HUES64 (cell line): ENCODE measurements around the gene CD244.
"Not testable (repeated sequence)": the region's sequence is repeated elsewhere in the genome, so short reads cannot be mapped to it uniquely, and the experiment has no call there.

Experiments used
- H3K27ac ChIP-seq: 2 replicates; pipeline ENCODE4 v1.7.0; 2013; ENCODE audit warnings: low read depth, low read length, inconsistent platforms
- H3K27me3 ChIP-seq: 2 replicates; pipeline ENCODE4 v1.6.1; 2013; ENCODE audit warnings: mild to moderate bottlenecking, low read length; ENCODE audit not compliant: insufficient read depth
- H3K36me3 ChIP-seq: 2 replicates; pipeline ENCODE4 v1.6.1; 2013; ENCODE audit warnings: mild to moderate bottlenecking, low read length; ENCODE audit not compliant: insufficient read depth
- H3K4me1 ChIP-seq: 2 replicates; pipeline ENCODE4 v1.6.1; 2013; ENCODE audit warnings: mild to moderate bottlenecking, low read length, moderate library complexity; ENCODE audit not compliant: insufficient read depth
- H3K4me3 ChIP-seq: 2 replicates; pipeline ENCODE4 v1.5.1; 2013; ENCODE audit warnings: mild to moderate bottlenecking, low read length, moderate library complexity
- H3K9ac ChIP-seq: 2 replicates; pipeline ENCODE4 v1.6.1; 2013; ENCODE audit warnings: mild to moderate bottlenecking, low read depth, low read length
- H3K9me3 ChIP-seq: 2 replicates; pipeline ENCODE4 v1.6.1; 2013; ENCODE audit warnings: low read depth, low read length; ENCODE audit not compliant: insufficient read depth
- WGBS: fragments of 150-250, 120-280 bp; methylation state at CpG from one replicate; pipeline ENCODE4 v1.1.7; 2013; ENCODE audit warnings: missing lambda C conversion rate; 5-methylcytosine and 5-hydroxymethylcytosine counted together

CD244 gene

DNA sequence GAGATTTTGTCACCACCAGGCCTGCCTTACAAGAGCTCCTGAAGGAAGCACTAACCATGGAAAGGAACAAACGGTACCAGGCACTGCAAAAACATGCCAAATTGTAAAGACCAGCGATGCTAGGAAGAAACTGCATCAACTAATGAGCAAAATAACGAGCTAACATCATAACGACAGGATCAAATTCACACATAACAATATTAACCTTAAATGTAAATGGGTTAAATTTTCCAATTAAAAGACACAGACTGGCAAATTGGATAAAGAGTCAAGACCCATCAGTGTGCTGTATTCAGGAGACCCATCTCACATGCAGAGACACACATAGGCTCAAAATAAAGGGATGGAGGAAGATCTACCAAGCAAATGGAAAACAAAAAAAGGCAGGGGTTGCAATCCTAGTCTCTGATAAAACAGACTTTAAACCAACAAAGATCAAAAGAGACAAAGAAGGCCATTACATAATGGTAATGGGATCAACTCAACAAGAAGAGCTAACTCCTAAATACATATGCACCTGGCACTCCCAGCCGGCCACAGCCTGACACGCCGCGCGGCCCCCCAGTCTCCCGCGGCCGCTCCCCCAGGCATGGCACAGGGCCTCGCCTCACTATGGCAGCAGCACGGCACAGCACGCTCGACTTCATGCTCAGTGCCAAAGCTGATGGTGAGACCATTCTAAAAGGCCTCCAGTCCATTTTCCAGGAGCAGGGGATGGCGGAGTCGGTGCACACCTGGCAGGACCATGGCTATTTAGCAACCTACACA is 31.9 kb upstream of the CD244 start:
- H3K9ac ChIP-seq, H3K36me3 ChIP-seq, H3K27me3 ChIP-seq, H3K27ac ChIP-seq, H3K9me3 ChIP-seq, H3K4me3 ChIP-seq, H3K4me1 ChIP-seq: not testable (repeated sequence)
- WGBS: 93% methylated on average over 18 of the region's 18 CpGs

DNA sequence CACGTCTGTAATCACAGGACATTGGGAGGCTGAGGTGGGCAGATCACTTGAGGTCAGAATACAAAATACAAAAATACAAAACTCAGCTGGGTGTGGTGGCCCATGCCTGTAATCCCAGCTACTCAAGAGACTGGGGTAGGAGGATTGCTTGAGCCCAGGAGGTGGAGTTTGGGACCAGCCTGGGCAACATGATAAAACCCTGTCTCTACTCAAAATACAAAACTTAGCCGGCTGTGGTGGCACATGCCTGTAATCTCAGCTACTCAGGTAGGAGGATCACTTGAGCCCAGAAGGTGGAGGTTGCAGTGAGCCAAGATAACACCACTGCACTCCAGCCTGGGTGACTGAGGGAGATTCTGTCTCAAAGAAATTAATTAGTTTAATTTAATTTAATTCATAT is 28.8 kb upstream of the CD244 start:
- Histone ChIP-seq H3K9ac (no peak overlapping the region), H3K36me3 (no peaks in the 10 kb centered on the region), H3K27ac (no peak overlapping the region), H3K9me3 (no peaks in the 10 kb centered on the region), H3K27me3 (no peaks in the 10 kb centered on the region), H3K4me3 (no peak overlapping the region), H3K4me1 (no peaks in the 10 kb centered on the region)
- 85% methylated on average over 2 of the region's 2 CpGs for WGBS

DNA sequence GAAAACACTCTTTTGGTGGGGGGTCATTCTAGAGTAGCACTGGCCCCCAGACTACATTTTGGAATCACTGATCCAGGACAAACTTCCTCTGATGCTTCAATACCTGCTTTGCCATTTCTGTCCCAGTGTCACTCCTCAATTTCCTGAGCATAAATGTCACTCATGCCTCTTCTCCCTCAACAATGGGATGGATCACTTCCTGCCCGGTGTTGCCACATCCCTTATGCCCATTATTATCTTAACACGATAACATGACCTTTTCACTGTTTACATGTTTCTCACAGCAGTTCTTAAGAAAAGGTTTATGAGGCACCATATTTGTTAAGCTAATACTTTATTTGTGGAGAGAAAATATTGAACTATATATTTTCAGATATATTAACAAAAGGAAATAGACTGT is 26.2 kb upstream of the CD244 start:
- H3K4me1 ChIP-seq: no peaks in the 10 kb centered on the region
- no peaks in the 10 kb centered on the region for H3K9me3 ChIP-seq
- H3K27me3 ChIP-seq: no peaks in the 10 kb centered on the region
- H3K36me3 ChIP-seq: no peaks in the 10 kb centered on the region
- no peak overlapping the region for H3K27ac ChIP-seq
- no peak overlapping the region for H3K9ac ChIP-seq
- no peak overlapping the region for H3K4me3 ChIP-seq
- WGBS: 45% methylated on average over 2 of the region's 2 CpGs

DNA sequence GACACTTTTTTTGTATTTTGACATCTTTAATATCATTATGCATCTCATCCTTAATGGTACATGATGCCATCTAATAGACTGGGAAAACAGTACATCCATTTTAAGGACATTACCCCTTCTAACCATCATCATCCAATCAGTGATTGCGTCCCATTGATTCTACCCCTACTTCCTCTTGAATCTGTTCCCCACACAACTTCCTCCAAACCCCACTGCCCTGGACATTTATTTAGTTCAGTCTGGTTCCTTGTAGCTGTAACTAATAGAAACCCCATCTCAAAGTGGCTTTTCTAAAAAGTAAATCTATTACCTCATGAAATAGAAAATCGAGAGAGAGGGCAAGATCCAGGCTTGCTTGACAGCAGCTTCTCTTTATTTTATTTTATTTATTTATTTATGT is 24.4 kb upstream of the CD244 start:
- Histone ChIP-seq H3K9ac (no peak overlapping the region), H3K4me3 (no peak overlapping the region), H3K36me3 (no peaks in the 10 kb centered on the region), H3K4me1 (no peaks in the 10 kb centered on the region), H3K27ac (no peak overlapping the region), H3K9me3 (no peaks in the 10 kb centered on the region), H3K27me3 (no peaks in the 10 kb centered on the region)
- WGBS: 95% methylated on average over 2 of the region's 2 CpGs

DNA sequence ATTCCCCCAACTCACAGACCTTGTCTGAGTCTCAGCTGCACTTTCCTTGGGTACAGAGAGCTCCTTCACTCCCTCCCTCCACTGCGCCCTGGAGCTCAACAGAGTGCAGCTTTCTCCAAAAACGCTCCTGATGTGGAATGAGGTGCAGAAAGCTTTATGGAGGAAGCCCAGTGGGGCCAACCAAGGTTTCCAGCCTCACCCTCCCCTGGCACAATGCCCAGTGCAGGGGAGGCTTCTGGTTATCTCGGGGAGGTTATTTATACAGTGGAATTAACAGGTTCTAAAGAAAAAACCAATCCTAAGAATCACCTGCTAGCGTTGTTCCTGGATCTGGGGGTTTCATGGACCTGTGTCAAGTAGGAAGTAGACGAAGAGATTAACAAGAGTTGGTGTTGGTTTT is 22.4 kb upstream of the CD244 start, which contains the start of gene ITLN1:
TSS of gene ITLN1 (minus strand) at position 139 of the 400 bp plus-strand sequence. CDS start 303 bp downstream, outside the sequence.
- Histone ChIP-seq H3K9ac (no peak within 1 kb of the TSS), H3K9me3 (no peaks in the 10 kb centered on the region), H3K36me3 (no peaks in the 10 kb centered on the region), H3K4me3 (no peak within 1 kb of the TSS), H3K27me3 (no peaks in the 10 kb centered on the region), H3K27ac (no peak within 1 kb of the TSS), H3K4me1 (no peaks in the 10 kb centered on the region)
- WGBS: 75% methylated on average over 4 of the region's 5 CpGs

DNA sequence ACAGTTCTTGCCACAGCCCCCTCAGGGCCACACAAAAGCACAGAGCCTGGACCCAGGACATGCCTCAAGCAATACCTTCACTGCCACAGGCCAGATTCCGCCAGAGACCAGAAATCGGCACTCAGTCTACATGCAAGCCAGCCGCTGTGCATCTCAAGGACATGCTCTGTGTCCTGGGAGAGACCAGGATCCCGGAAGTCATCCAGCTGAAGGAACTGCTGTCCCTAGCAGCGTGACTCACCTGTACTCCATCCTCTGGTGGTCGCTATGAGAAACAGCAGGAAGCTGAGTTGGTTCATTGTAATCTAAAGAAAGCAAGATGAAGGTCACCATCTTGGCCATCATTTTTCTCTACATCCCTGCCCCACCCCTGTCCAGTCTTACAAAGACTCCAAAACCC is 21.9 kb upstream of the CD244 start:
- Histone ChIP-seq H3K9ac (no peak overlapping the region), H3K27ac (no peak overlapping the region)

DNA sequence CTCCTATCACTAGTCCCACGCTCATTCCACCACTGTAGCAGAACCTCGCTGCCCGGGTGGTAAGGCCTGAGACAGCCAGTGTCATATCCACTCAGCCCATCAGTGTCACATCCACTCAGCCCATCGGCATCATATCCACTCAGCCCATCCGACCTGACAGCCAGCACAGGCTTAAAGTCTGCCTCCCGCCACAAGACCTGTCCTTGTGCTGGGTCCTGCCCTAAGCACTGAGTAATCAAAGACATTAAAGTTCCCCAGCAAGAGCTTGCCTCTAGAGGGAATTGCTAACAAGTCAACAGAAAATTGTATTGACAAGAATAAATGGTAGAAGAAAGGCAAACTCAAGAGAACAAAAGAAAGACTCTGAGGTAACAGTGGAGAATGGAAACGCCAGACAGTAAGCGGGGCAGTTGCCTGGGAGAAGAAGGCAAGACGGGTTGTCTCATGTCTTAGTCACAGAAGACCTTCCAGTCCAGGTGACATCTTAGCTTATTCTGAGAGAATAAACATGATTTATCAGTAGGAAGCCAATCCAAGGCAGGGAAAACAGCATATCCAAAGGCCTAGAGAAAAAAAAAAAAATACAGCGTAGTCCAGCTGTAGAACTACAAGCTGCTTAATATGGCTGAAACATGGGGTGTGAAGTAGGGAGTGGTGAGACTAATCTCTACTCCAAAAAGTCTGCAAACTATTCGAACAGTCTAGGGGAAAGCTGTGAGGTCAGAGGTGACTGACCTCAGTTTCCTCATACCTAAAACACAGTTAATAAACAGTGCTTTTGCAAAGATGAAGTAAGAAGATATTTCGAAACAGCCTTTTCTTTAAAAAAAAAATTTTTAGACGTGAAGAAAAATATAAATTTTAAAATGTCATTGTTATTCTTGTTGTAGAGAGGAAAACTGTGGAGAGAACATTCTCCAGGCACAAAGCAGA is 21.2 kb upstream of the CD244 start:
- WGBS: 92% methylated on average over 12 of the region's 13 CpGs
- no peaks in the 10 kb centered on the region for H3K27me3 ChIP-seq
- H3K4me3 ChIP-seq: no peak overlapping the region
- H3K9ac ChIP-seq: no peak overlapping the region
- no peaks in the 10 kb centered on the region for H3K9me3 ChIP-seq
- H3K4me1 ChIP-seq: no peaks in the 10 kb centered on the region
- no peaks in the 10 kb centered on the region for H3K36me3 ChIP-seq
- no peak overlapping the region for H3K27ac ChIP-seq

More for the DNA sequence above, 21.9 kb upstream of the CD244 start:
- no peak overlapping the region for H3K4me3 ChIP-seq
- WGBS: 76% methylated on average over 6 of the region's 6 CpGs
- no peaks in the 10 kb centered on the region for H3K4me1 ChIP-seq
- no peaks in the 10 kb centered on the region for H3K9me3 ChIP-seq
- no peaks in the 10 kb centered on the region for H3K27me3 ChIP-seq
- no peaks in the 10 kb centered on the region for H3K36me3 ChIP-seq

DNA sequence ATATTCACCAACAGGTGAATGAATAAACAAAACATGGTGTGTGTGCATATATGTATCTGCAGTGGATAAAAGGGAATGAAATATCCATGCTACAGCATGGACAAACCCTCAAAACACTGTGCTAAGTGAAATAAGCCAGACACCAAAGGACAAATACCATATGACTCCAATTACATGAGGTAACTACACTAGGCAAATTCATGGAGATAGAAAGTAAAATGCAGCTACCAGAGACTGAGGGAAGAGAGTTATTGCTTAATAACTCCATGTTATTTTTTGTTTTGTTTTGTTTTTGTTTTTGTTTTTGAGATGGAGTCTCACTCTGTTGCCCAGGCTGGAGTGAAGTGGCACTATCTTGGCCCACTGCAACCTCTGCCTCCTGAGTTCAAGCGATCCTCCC is 19.9 kb upstream of the CD244 start:
- no peaks in the 10 kb centered on the region for H3K4me1 ChIP-seq
- no peak overlapping the region for H3K27ac ChIP-seq
- 100% methylated on average over 1 of the region's 1 CpG for WGBS
- no peaks in the 10 kb centered on the region for H3K27me3 ChIP-seq
- H3K9ac ChIP-seq: no peak overlapping the region
- H3K36me3 ChIP-seq: no peaks in the 10 kb centered on the region
- no peak overlapping the region for H3K4me3 ChIP-seq
- no peaks in the 10 kb centered on the region for H3K9me3 ChIP-seq

DNA sequence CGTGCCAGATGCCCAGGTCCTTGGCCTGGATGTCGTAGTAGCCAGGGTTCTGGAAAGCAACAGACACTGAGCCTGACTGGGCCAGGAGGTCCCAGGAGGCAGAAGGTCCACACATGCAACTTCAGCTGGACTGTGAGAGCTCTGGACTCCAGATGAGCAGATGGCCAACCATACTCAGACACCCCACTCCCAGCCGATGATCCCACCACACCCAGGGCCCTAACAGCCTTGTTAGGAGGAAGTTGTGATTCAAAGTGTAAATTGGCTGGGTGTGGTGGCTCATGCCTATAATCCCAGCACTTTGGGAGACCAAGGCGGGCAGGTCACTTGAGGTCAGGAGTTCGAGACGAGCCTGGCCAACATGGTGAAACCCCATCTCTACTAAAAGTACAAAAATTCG is 18.6 kb upstream of the CD244 start:
- H3K9ac ChIP-seq, H3K27me3 ChIP-seq, H3K4me1 ChIP-seq, H3K9me3 ChIP-seq, H3K4me3 ChIP-seq, H3K27ac ChIP-seq, H3K36me3 ChIP-seq: not testable (repeated sequence)
- 96% methylated on average over 6 of the region's 7 CpGs for WGBS

DNA sequence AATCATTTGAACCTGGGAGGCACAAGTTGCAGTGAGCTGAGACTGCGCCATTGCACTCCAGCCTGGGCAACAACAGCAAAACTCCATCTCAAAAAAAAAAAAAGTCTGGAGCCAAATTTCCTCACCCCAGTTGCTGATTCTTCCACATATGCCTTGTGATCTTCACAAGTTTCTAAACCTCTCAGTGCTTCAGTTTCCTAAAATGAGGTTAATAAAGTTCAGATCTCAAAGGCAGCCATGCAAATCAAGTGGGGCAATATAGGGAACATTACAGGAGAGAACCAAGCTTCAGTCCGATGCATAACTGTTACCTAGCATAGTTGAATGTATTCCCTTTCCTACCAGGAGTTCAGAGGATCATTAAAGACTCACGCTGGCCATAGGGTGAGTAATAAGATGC is 17.5 kb upstream of the CD244 start:
- 94% methylated on average over 3 of the region's 3 CpGs for WGBS
- no peaks in the 10 kb centered on the region for H3K27me3 ChIP-seq
- H3K4me3 ChIP-seq: no peak overlapping the region

DNA sequence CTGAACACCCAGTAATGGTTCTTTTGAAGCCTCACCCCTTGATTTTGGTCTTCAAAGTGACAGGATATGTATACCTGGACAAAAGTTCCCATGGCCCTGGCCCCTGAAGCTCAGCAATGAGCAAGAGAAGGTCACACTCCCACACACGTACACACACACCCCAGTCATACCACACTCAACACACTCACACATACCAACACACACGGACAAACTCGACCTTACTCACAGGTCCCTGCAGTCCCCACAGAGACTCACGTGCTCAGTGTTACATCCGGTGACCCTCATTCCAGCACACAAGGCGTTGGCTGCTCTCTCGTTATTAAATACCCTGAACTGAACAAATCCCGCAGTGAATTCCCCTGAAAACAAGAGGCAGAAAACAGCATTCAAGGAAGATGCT is 16.4 kb upstream of the CD244 start:
- Histone ChIP-seq H3K4me3 (no peak overlapping the region), H3K4me1 (no peaks in the 10 kb centered on the region), H3K27me3 (no peaks in the 10 kb centered on the region), H3K9me3 (no peaks in the 10 kb centered on the region), H3K36me3 (no peaks in the 10 kb centered on the region), H3K27ac (no peak overlapping the region), H3K9ac (no peak overlapping the region)
- WGBS: 70% methylated on average over 8 of the region's 8 CpGs

More for the DNA sequence above, 17.5 kb upstream of the CD244 start:
- H3K9me3 ChIP-seq: no peaks in the 10 kb centered on the region
- H3K27ac ChIP-seq: no peak overlapping the region
- no peaks in the 10 kb centered on the region for H3K36me3 ChIP-seq
- H3K9ac ChIP-seq: no peak overlapping the region
- H3K4me1 ChIP-seq: no peaks in the 10 kb centered on the region
